ENCODE data around the gene SLC5A3. TPM values are rescaled to one million over a fixed set of nuclear protein-coding genes. Genes with fewer than 3 reads are reported as not detected.

SLC5A3 gene
- total RNA-seq, 1 experiment from 2014 or later, result 12.3 TPM

- Histone ChIP-seq H3K56ac (ENCODE audit: insufficient read length, low read depth, low read length) (no peak overlapping the region), H4K91ac (ENCODE audit: insufficient read length, low read depth, low read length) (no peak overlapping the region), H3K27ac (ENCODE audit: insufficient read length, low read depth, low read length) (no peak overlapping the region), H3K4me2 (ENCODE audit: insufficient read depth, insufficient read length, low read length) (no peak overlapping the region), H2BK15ac (ENCODE audit: low read depth, low read length) (no peak overlapping the region), H3K14ac (ENCODE audit: insufficient read depth, low read length) (no peak overlapping the region), H4K20me1 (ENCODE audit: control insufficient read depth, insufficient read depth, insufficient read length) (no peaks in the 10 kb centered on the region), H3K23me2 (ENCODE audit: insufficient read length, low read depth, low read length, poor library complexity, severe bottlenecking) (no peaks in the 10 kb centered on the region), H3K4ac (ENCODE audit: low read depth, low read length) (no peak overlapping the region), H3K79me1 (ENCODE audit: insufficient read depth, low read depth, low read length, poor library complexity, severe bottlenecking) (no peaks in the 10 kb centered on the region), H2BK20ac (ENCODE audit: low read depth, low read length, poor library complexity, severe bottlenecking) (no peak overlapping the region), H3K23ac (ENCODE audit: insufficient read length, low read depth, low read length) (no peak overlapping the region), H4K5ac (ENCODE audit: insufficient read length, low read depth, low read length) (no peak overlapping the region), H3K9me3 (ENCODE audit: control insufficient read depth, low read depth, low read length) (no peaks in the 10 kb centered on the region), H3T11ph (ENCODE audit: low read length) (no peak overlapping the region), H3K27me3 (ENCODE audit: insufficient read depth, low read length) (no peaks in the 10 kb centered on the region), H3K9ac (ENCODE audit: extremely low read depth, insufficient read length, low read length) (no peak overlapping the region), H4K8ac (replicated peaks; ENCODE audit: insufficient read length, low read depth, low read length) (no peak overlapping the region), H2AFZ (ENCODE audit: low read length) (no peak overlapping the region), H2BK12ac (ENCODE audit: insufficient read length, low read depth, low read length) (no peak overlapping the region), H2AK5ac (ENCODE audit: insufficient read length, low read length) (no peak overlapping the region), H3K4me1 (ENCODE audit: insufficient read depth, low read length) (no peaks in the 10 kb centered on the region), H2BK120ac (ENCODE audit: low read depth, low read length, poor library complexity, severe bottlenecking) (no peak overlapping the region), H3K18ac (ENCODE audit: insufficient read length, low read depth, low read length) (no peak overlapping the region), H3K79me2 (ENCODE audit: insufficient read depth, low read length) (no peaks in the 10 kb centered on the region), H2BK5ac (ENCODE audit: insufficient read length, low read length) (no peak overlapping the region)
- H3K27me3 Mint-ChIP-seq (ENCODE audit: low read depth), result peaks cover 8% of the 10 kb centered on the region
- no peak for DNase-seq
- no peak overlapping the region for H3K27ac Mint-ChIP-seq
- no CpG with 5 or more reads among the region's 3 CpGs for whole genome bisulfite sequencing (ENCODE audit: extremely low coverage, insufficient read length, low lambda C conversion rate)
- H3K4me1 Mint-ChIP-seq, result no peaks in the 10 kb centered on the region
- no peaks in the 10 kb centered on the region for H3K36me3 Mint-ChIP-seq (ENCODE audit: insufficient read depth in 1 of 3, low read depth in 3 of 3)
- H3K9me3 Mint-ChIP-seq, result no peaks in the 10 kb centered on the region
- no peak overlapping the region for H3K4me3 Mint-ChIP-seq
- no peak for TF ChIP-seq CTCF (conservative IDR thresholded peaks at IDR 0.05)
Observed at GRCh38 chr21:34061983-34062382, 11.4 kb upstream of the SLC5A3 start.
